ENCODE data around the gene COX10.
"Not testable (repeated sequence)": the region's sequence is repeated elsewhere in the genome, so short reads cannot be mapped to it uniquely, and the experiment has no call there.

COX10 gene

DNA sequence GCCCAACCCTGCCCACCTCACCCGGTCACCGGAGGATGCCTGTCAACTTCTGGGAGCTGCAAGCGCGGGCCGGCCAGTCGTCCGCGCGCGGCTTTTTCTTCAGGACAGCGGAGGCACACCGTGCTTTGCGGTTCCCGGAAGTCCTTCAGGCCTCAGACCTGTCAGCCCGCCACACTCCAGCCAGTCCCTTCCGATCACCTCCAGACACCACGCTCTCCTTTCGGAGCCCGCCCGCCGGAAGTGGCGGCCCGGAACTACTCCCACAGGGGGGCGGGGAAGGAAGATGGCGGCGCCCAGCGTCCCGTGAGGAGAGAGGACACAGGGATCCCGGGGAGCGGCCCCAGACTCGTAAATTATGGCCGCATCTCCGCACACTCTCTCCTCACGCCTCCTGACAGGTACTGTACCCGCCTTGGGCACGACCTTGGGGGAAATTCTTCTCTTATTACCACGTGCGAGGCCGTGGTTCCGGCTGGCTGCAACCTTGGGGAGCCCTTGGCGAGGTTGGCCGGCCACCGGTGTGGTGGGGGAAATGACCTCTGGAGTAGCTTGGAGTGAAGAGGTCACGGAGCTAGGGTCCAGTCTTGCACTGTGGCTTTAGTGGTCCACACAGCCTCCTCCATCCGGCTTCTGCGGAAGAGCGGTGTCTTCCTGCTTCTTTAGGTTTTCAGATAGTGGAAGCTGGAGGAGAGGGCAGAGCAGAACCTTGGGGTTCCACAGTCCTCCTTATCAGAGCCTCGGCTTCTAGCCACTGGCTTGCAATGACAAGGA lies at the start of gene COX10:
TSS of gene COX10 (plus strand) at position 254 of the 771 bp plus-strand sequence. CDS start at position 356, 102 bp downstream.
- peak; percentile 82 for DNase-seq

DNA sequence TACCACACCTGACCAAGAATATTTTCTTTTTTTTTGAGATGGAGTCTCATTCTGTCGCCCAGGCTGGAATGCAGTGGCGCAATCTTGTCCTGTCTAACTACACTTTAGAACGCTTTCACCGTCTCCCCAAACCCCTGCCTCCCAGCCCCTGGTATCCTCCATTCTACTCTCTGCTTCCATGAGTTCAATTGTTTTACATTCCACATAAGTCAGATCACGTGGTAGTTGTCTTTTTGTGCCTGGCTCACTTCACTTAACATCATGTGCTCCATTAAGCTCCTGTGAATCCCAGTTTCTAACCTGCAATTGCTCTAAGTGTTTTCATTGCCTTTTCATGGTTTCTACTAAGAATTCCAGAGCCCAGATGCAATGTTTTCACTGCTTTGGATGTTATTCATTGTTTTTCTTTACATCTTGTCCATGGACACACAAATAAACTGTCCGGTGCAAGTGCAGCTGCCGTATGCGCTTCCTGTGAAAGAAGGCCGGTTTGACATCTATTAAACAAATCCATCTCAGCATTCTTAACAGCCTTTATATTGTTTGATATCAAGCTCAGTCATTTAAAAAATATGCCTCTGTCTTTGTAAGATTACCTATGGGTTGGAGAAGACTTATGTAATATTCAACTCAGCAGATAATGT lies 47.5 kb upstream of the COX10 start:
- DNase-seq, result not testable (repeated sequence)

DNA sequence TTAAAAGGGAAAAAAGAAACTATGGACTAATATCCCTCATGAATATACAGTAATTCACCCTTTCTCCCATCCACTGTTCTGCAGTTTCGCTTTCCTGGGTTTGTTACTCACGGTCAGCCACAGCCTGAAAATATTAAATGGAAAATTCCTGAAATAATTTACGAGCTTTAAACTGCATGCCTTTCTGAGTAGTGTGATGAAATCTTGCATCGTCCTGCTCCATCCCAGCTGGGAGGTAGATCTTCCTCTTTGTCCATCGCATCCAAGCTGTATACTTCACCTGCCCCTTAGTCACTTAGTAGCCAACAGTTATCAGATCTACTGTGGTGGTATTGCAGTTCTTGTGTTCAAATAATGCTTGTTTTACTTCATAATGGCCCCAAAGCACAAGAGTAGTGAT lies 39.5 kb upstream of the COX10 start:
- not testable (repeated sequence) for DNase-seq

DNA sequence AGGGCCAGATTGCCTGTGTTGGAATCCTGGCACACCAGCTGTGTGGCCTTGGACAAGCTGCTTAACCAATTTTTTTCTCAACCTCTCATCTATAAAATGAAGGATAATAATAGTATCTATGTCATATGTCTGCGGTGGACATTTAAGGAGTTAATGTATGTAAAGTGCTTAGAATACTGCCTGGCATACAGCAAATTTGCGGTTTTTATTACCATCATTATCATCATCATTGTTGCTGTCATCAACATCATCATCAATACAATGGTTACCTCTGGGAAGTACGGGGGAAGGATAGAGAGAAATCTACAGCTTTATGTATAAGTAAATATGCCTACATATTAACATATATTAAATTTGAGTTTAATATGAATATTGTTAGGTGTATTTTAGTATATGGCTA lies 37.1 kb upstream of the COX10 start:
- no peak for DNase-seq

DNA sequence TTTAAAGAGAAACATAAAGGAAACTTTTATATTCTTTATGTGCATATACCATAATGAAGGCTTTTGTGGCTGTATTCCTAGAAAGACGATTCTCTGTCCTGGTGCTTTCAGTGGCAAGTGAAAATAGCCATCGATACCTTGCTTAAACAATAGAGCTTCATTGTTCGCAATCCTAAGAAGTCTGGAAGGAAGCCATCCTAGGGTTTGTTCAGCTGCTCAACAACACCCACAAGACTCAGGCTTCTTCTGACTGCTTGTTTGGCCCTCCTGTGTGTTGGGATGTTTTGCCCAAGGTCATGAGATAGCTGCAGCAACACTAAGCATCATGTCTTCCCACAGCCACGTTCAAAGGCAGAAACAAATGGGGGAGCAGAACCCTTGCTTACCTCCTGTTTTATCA lies 36.1 kb upstream of the COX10 start:
- DNase-seq, result no peak

DNA sequence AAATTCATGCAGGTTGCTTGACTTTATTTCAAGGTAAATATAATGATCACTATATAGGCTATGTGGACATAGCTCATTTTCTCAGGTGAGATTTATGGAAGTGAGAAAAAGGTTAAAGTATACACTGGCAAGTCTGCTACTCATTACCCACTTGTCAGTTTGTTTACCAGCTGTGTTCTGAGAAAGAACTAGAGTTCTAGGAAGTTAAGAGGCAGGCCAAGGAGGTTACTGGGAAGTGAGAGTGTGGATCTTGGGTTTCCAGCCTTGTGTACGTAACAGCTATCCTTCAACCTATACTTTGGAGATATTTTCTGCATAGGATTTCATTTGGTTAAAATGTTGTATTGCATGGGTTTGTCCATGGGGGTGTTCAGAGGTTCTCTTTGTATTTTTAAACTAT lies 31.9 kb upstream of the COX10 start:
- DNase-seq, result no peak

DNA sequence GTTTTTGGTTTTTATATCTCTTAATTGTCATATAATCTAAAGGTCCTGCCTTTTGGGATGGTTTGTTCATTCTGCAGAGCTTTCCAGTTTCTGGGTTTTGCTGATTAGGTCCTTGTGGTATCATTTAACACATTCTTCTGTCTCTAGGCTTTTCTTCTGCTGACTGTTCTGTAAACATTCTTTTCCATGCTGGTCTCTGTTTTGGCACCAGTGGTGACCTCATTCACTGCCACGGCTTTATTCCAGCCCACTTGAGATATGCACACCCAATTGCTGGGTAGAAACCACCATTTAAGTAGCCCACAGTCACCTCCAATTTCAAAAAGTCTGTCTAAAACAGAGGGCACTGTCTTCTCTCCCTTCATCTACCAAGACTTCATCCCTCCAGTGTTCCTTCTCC lies 31.1 kb upstream of the COX10 start:
- peak; percentile 55 for DNase-seq

DNA sequence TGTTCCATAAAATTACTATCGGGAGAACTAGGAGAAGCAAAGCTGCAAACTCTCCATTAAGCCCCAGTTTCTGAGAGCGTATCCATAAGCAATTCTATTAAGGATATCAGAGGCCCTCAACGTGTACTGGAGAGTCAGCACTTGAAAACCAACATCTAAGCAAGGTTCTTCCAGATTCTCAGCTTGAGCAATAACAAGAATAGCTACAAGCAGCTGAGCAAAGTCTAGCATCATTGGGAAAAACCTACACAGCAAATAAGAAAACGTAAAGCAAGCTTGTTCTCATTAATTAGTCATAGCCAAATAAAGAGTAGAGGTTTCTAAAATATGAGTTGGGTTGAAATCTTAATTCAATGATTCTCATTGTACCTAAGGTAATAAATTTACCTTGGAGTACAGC lies 26.9 kb upstream of the COX10 start:
- DNase-seq, result no peak

DNA sequence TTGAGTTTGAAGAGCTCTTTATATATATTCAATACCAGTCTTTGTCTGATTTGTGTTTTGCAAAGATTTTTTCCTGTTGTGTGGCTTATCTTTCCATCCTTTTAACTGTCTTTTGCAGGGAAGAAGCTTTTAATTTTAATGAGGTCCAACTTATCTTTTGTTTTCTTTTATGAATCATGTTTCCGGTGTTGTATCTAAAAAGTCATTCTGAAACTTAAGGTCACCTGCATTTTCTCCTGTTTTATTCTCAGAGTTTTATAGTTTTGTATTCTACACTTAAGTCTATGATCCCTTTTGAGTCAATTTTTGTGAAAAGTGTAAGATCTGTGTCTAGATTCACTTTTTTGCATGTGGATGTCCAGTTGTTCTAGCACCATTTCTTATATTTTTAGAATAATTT lies 24.6 kb upstream of the COX10 start:
- no peak for DNase-seq

DNA sequence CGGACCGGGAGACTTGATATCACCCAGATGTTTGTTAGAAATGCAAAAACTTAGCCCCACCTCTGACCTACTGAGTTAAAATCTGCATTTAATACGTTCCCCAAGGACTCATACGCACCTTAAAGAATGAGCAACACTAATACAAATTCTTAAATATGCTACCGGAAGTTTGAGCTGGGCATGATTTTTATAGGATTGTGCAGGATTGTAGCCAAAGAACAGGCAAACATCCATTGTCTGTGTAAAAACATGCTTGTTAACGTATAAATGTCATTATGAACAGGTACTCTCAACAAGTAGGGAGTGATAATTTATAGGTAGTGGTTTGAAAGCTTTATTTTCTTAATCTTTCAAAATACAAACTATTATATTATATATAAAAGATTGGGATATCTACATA lies 22.3 kb upstream of the COX10 start:
- DNase-seq, result no peak

DNA sequence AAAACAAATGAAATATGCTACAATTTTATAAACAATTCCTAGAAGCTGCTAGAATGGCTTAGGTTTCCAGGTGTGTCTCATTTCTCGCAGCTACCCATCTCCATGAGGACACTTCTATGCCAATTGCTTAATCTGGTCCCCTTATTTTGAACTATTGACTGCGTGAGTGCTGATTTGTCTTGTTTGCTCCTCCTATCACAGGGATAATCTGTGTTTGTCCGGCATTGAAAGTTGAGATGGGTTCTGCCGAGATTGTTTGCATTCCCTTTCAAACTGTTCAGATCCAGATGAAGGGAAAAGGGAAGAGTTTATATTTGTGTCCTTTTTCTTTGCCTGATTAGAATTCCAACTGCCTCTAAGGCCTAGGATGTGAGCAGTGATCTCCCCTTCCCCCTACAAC lies 21.7 kb upstream of the COX10 start:
- DNase-seq, result no peak

DNA sequence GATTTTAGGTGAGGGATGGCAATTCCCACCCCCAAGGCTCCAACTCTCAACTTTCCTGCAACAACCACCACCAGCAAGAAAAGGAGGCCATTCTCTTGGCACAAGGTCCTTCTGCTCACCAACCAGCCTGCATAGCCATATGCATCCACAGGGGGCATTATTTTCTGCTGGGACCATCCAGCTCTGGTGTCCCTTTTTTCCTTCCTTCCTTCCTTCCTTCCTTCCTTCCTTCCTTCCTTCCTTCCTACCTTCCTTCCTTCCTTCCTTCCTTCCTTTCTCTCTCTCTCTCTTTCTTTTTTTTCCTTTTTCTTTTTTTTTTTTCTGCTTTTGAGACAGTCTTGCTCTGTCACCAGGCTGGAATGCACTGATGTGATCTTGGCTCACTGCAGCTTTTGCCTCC lies 21.1 kb upstream of the COX10 start:
- DNase-seq, result no peak

DNA sequence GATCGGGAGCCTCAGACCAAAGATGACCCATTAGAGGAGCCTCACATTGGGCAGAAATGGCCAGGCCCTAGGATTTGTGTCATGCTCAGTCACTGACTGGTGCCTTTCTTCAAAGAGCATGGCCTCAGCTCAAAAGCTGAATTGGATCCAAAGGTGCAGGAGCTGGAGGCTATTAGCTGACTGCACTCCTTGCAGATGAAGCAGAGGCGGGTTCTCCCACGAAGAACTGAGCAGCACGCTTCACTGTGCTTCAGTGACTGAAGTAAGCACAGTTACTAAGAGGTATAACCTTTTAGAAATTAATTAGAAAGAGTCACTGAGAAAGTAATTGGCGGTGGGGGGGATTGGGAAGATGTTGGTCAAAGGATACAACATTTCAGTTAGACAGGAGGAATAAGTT lies 18.7 kb upstream of the COX10 start:
- DNase-seq, result no peak

DNA sequence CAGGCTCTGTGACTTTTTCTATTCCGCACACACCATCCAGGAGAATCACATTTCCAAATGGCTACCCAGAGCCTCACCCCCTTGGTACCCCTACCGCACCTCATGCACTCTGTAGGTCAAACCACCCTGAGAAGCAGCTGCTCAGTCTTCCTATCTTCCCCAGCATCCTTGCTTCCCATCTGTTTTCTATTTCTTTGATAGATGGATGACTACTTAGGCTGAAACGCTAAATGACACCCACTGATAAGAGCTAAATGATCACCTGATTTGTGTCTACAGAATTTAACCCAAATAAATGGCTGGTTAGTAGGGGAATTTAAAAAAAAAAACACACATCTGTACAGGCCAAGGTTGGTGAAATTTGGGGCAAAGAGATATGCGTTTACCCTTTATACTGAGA lies 17.6 kb upstream of the COX10 start:
- DNase-seq, result no peak

DNA sequence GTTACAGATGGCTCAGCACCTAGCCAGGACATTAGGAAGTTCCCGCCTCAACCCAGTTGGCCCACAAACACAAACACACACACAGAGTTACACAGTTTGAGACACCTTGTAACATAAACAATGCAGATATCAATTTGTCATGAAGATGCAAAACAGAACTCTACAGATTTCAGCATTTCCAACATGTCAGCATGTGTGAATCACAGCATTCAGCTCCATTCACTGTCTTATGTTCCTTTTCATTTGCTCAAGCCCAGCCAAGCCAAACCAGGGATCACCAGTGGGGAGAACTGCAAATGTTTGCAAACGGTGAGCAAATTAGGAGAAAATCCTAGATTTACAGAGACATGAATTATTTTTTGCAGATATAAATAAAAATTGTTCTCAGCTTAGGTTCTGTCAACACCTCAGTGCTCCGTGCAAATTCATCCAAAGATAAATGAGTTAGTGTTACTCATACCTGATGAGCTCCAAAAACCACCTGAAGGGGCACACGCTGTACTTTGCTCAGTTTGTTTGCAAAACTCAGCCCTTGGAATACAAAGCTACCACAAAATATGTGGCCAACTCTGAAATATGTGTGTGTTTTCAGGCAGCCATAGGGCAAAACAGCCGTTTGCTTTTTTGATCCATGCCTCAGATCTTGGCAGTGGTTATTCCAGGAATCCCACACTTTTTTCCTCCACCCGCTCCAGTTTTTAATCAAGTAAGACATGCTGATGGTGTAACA lies 16.3 kb upstream of the COX10 start:
- no peak for DNase-seq

DNA sequence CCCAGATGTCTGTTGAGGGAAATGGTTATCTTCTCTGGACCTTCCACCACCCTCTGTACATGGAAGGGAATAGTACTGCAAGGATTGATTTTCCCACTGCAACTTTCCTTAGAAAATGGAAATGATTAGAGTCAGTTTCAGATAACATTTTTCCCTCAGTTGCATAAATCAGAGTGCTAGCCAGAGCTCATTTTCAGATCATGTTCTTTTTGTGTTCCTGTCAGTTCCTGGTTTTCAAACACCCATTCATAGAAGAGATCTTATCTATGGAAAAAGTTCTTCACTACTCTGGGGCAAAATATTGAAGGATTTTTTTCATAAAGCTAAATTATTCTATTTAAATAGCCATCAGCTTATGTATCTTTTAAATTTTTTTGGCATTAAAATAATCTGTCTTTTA lies 11.7 kb upstream of the COX10 start:
- no peak for DNase-seq

DNA sequence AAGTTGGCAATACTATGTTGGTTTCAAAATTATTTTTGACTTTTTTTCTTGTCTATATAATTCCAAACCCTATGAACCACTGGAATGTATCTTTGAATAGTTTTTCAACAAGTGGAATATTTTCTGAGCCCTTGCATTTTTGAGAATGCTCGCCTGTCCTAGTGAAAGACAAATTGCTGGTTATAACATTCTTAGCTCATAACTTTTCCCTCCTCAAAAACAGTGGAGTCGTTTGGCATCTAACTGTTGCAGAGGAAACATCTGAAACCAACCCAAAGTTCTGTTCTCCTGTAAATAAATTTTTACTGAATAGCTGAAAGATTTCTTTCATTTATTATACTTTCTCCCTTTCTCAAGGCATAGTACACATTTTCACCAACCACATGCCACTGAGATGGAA lies 11.3 kb upstream of the COX10 start:
- DNase-seq, result no peak

DNA sequence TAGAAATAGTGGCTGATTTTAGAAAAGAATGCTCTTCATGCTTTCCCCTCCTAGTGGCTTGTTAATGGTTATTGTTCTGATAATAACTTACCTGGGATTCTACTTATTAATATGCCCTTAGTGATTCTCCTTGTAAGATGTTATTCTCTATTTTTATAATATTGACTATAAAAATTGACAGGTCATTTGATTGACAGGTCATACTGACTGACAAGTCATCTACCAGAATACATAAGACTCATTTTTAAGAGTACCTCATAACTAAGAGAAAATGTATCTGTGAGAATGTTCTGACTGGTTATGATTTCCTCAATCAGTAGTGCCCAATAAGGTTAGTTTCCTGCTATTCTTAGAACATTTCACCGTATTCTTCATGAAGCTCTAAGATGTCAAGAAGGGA lies 8.6 kb upstream of the COX10 start:
- DNase-seq, result no peak

DNA sequence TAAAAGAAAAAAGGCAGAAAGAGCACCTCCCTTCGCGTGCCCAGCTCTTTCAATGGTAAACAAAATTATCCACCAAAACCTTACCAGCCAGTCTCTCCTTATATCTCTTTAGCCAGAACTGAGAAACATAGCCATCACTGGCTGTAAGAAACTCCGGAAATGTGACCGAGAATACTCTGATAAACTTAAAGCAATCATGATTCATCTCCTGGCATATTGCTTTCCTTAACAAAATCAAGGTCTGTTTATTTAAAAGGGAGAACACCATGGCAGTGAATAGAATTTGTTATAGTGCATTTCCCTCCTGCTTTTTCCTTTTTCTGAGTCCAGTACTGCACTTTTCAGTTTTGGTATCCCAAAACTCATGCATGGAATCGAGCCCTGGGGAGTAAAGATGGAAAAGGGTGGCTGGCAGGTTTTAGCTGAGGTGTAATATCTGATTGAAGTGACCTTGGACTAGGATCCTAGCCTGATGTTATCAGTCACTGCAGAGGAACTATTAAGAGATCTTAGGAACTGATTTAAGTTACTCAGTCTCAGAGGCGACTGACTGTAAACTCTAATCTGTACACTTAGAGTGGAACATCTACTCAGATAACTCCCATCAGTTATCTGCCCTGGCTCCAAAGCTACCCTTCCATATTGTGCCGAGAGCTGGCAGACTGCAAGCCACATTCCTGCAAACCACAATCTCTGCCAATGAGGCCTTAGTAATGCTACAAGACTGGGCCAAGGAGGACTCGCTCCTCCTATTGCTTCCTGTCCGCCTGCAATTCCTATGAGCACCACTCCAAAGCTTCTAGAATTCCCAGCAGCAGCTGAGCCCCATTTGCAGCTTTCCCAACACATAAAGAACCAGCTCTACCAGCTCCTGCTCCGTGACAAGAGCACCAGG lies 7.4 kb upstream of the COX10 start:
- DNase-seq, result peak; percentile 93

DNA sequence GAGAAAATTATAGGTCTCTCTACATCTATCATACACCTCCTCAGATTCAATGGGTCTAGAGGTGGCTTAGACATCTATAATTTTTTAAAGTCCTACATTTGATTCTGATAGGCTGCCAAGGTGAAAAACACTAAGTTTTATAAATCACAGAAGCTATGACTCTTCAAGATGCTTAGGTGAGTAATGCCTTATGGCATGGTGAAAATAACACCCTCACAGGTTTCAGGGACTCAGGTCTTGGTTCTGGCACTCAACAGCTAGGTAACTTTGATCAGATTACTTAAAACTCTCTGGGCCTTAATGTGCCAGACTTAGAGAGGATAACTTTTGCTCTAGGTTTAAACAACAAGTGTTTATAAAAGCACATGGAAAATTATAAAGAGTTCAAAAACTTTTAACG lies 2.0 kb upstream of the COX10 start:
- no peak for DNase-seq

DNA sequence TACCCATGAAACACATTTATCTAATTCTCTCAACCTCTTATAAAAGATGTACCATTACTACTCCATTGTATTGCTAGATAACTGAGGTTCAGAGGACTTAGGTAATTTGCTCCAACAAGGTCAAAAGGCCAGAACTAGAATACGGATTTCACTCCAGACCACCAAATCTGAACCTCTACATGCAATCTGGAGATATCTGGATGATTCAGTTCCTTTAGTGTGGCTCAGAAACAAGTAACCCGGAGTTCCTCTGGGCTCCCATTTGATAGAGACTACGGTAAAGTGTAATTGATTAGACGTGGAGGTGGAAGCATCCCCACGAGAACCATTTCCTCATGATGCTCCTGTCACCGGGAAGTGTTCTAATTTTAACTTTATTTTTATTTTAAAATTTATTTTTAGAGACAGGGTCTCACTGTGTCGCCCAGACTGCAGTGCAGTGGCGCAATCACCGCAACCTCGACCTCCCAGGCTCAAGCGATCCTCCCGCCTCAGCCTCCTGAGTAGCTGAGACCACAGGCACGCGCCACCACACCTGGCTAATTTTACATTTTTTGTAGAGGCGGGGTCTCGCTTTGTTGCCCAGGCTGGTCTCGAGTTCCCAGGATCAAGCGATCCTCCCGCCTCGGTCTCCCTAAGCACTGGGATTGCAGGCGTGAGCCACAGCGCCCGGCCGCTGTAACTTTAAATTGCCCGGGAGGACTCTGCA lies 608 bp upstream of the COX10 start:
- DNase-seq, result no peak

DNA sequence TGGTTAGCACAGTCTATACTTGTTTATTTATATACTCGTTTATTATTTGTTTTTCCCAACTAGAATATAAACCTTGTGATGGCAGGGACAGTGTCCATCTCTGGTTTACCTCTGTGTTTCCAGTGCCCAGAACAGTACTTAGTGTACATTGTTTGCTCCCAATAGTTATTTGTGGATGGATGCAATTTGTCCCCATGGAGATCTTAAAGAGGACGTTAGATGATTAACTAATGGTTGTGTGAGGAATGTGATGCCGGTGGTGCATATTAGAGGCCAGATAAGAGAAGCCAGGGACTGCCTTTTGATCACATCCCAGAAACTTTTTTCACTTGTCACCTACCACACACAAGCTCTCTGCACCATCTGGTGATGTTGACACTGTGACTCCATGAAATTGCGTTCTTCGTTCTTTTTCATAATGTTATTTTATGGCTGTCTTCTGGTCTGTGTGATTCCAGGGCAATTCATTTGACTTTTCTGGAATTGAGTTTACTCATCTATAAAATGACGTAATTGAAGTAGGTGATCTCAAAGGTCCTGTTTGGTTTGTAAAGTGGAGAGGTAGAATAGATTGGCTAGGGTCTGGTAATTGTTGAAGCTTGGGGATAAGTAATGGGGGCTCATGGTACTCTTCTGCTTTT lies 1.2 kb downstream of the COX10 start:
- DNase-seq, result no peak
